ENCODE measurements around the gene HYDIN. TPM values are rescaled to one million over a fixed set of nuclear protein-coding genes. Genes with fewer than 3 reads are reported as not detected.

Gene HYDIN
- total RNA-seq, 1 donor from 2014 or later, result not detected

- no peak for DNase-seq (ENCODE audit: extremely low read depth, low read depth, low spot score)
These were observed 460.8 kb downstream of the HYDIN start for GRCh38 chr16:70769761-70770160.

- DNase-seq (ENCODE audit: extremely low read depth, low read depth, low spot score), result no peak
These were observed 461.4 kb downstream of the HYDIN start for GRCh38 chr16:70769131-70769530.

GRCh38 chr16:70768203-70768580, 462.3 kb downstream of the HYDIN start:
- DNase-seq (ENCODE audit: extremely low read depth, low read depth, low spot score), result no peak

DNA sequence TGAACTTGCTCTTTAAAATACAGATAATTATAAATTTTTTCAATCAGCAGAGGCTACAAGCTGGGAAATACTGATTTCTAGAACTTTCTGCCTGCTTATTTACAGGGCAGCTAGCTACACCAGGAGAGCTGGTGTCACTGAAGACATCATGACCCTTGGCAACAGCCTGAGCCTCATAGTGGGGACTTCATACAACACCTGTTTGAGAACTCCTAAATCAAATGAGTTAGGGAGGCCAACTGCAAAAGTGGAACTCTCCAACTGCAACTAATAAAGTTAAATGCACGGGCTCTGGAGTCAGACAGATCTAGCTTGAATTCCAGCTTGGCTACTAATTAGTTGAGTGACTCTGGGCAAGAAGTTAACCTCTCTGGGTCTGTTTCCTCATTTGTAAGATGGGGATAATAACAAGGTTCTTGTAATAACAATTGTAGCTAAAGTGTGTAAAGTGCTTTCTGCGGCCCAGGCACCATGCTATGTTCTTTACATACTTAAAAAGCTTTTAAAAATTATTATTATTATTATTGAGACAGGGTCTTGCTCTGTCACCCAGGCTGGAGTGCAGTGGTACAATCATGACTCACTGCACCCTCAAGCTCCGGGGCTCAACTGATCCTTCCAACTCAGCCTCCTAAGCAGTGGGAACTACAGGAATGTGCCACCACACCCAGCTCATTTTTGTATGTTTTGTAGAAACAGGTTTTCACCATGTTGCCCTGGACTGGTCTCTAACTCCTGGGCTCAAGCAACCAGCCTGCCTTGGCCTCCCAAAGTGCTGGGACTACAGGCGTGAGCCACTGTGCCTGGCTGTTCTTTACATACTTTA, 462.9 kb downstream of the HYDIN start:
- DNase-seq (ENCODE audit: extremely low read depth, low read depth, low spot score), result no peak

DNA sequence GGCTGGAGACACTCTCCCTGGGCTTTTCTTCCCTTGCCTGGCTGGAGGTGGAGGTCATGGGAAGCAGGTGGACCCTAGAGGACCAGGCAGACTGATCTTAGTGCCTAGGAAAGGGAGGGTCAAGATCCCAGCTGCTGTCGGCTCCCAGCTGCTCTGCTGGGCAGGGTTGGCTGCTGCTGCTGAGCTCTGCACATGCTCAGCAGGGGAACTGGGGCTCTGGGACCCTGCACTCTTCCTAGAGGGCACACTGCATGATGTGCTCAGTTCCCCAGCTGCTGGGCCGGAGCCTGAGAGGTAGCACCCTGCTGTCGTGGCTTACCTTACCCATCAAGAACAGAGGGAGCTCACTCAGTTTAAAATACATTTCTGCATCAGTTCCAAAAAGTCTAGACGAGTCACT, 463.9 kb downstream of the HYDIN start:
- DNase-seq (ENCODE audit: extremely low read depth, low read depth, low spot score), result no peak

DNA sequence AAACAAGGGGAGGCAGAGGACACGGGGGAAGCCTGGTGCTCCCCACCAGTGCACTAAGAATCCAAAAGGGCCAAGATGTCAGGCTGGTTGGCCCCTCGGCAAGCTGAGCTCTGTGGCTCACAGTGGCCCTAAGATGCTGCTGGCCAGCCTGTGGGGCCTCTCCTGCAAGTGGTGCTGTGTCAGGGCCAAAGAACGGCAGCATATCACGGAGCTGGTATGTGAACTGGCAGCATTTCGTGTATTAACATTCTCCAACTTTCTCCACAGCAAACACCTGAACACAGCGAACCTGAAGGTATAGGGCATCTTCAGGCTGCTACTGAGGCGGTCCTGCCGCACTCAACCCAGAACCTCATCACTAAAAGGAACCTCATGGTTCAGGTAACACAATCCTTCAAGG, 464.3 kb downstream of the HYDIN start:
- DNase-seq (ENCODE audit: extremely low read depth, low read depth, low spot score), result no peak

GRCh38 chr16:70765491-70765890, 465.0 kb downstream of the HYDIN start:
- no peak for DNase-seq (ENCODE audit: extremely low read depth, low read depth, low spot score)

DNA sequence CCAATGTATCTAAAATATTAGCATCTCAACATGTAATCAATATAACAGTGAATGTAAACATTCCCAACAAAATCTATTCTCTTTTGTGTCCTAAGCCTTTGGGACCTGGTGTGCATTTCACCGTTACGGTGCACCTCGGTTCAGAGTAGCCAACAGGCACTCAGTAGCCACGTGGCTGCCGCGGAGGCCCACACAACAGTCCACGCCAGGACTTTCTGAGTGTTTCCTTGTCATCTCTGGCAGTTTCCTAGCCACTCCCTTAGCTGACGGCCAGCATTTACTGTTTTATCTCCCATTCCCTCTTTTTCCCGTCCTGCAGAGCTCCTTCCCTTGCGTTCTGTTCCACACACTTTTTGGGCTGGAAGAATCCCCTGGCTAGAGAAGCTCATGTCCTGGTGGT, 465.9 kb downstream of the HYDIN start:
- DNase-seq (ENCODE audit: extremely low read depth, low read depth, low spot score), result no peak

DNA sequence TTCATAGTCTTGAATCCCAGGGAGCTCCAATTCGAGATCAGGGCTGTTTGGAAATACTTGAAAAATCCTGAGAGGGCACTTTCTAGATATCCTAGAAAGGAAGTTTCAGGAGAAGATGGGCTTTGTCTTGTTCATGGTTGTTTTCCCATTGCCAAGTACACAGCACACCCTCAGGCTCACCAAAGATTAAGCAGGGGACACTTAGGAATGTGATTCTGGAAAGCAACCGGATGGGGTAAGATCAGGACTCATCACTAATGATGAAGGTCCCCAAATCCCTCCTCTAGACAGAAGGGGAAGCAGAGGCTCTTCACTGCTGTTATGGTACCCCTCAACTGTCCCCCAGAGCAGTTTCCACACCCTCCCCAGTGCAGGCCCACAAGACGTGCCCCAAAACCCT, 470.3 kb downstream of the HYDIN start:
- no peak for DNase-seq (ENCODE audit: extremely low read depth, low read depth, low spot score)

- DNase-seq (ENCODE audit: extremely low read depth, low read depth, low spot score), result no peak
These were observed 470.9 kb downstream of the HYDIN start for GRCh38 chr16:70759666-70760065.

DNA sequence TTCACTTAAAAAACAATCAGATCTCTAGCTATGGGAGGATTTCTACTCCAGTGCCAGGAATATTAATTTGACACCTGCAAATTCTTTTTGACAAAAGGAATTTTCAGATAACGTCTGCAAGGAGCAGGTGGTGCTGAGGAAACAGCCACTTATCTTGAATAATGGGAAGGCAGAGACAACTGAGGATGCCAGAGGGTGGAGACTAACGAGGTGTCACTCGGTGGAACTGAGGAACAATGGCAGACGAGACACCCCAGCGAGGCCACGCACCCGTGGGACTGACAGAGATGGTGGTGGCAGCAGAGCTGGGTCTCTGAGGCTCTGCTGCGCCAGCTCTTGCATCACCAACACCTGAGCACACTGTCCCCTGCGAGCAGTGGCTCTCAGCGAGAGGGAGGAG, 471.7 kb downstream of the HYDIN start:
- DNase-seq (ENCODE audit: extremely low read depth, low read depth, low spot score), result no peak

Other genes starting within 250 kb of the HYDIN start
- 13.6 and 17.5 TPM in 2 replicates for gene CMTR2, start 58.7 kb upstream of the HYDIN start, total RNA-seq
- not detected in 2 replicates for gene CALB2, start 128.0 kb upstream of the HYDIN start, total RNA-seq
- gene TLE7, start 211.3 kb upstream of the HYDIN start, total RNA-seq, result not detected in 2 replicates
- 4.6 and 6.7 TPM in 2 replicates for gene ZNF23, start 231.5 kb upstream of the HYDIN start, total RNA-seq

All from glomerular endothelial cell (primary cell).